SK-N-MC (cell line): Measurements from ENCODE around the gene NRP2.

Experiments used
- EZH2 ChIP-seq: fragments of 200-600 bp; sonication (generic); IDR thresholded peaks from one replicate; pipeline ENCODE4 v1.6.1; 2017; ENCODE audit warnings: antibody characterized with exemption
- POLR2AphosphoS5 ChIP-seq: IDR thresholded peaks from 2 replicates; pipeline ENCODE4 v1.6.1; 2012; ENCODE audit warnings: mild to moderate bottlenecking, low read depth, low read length, borderline replicate concordance

DNA sequence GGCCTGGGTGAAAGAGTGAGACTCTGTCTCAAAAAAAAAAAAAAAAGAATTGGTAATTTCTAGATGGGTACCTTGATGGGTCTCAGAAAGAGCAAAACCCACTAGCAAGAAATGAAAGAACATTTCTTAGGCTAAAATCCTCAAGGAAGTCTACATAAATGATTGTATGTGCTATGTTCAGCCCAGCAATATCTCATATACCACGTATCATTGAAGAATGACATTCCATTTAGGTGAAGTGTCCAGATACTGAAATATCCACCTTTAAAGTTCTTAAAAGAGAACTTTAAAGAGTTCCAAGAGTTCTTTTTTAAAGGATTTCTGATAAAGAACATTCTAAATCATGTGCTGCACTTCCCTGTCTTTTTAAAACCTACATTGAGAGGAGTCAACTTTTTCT, 19.2 kb downstream of the NRP2 start:
- TF ChIP-seq EZH2 = no peak
- TF ChIP-seq POLR2AphosphoS5 = no peak
